NCI-H2196 (cell line): ENCODE data around the gene MEF2D.

ENCODE experiments used
- DNase-seq: peaks from one replicate; lab custom pipeline; 2025; ENCODE audit not compliant: unreplicated experiment; lab: John Stamatoyannopoulos, UW

The MEF2D gene

GRCh38 chr1:156430866-156431265 is 69.7 kb downstream of the MEF2D start:
- DNase-seq = no peak

- DNase-seq = no peak
Observed at GRCh38 chr1:156430303-156430702, 70.3 kb downstream of the MEF2D start.

GRCh38 chr1:156429313-156430060 is 71.1 kb downstream of the MEF2D start:
- no peak for DNase-seq

- no peak for DNase-seq
Observed at GRCh38 chr1:156428746-156429288, 71.8 kb downstream of the MEF2D start.

GRCh38 chr1:156427957-156428356 is 72.6 kb downstream of the MEF2D start:
- no peak for DNase-seq

- no peak for DNase-seq
Observed at GRCh38 chr1:156425943-156426342, 74.6 kb downstream of the MEF2D start.

GRCh38 chr1:156424806-156425432 is 75.7 kb downstream of the MEF2D start:
- DNase-seq = no peak

- no peak for DNase-seq
Observed at GRCh38 chr1:156423422-156424352, 76.9 kb downstream of the MEF2D start.

GRCh38 chr1:156422602-156423091 is 77.9 kb downstream of the MEF2D start:
- DNase-seq = no peak

GRCh38 chr1:156421939-156422601 is 78.5 kb downstream of the MEF2D start:
- DNase-seq = no peak

- peak; percentile 64 for DNase-seq
Observed at GRCh38 chr1:156421062-156421938, 79.3 kb downstream of the MEF2D start.

- DNase-seq = no peak
Observed at GRCh38 chr1:156420205-156421061, 80.1 kb downstream of the MEF2D start.

GRCh38 chr1:156419854-156420204 is 80.7 kb downstream of the MEF2D start:
- DNase-seq = no peak

GRCh38 chr1:156418416-156419070 is 82.0 kb downstream of the MEF2D start:
- no peak for DNase-seq

- no peak for DNase-seq
Observed at GRCh38 chr1:156417401-156418020, 83.1 kb downstream of the MEF2D start.

GRCh38 chr1:156416993-156417392 is 83.6 kb downstream of the MEF2D start:
- no peak for DNase-seq

- no peak for DNase-seq
Observed at GRCh38 chr1:156414461-156415064, 86.0 kb downstream of the MEF2D start.
